Transverse colon (tissue), 4 donors: Measurements from ENCODE around the gene RBM38. TPM values are rescaled to one million over a fixed set of nuclear protein-coding genes. Genes with fewer than 3 reads are reported as not detected.

ENCODE experiments used
- DNase-seq: peaks from one replicate; pipeline ENCODE4 v3.0.0-alpha.2; 2019
- H3K27ac ChIP-seq, 4 donors: fragments of 200-600 bp; sonication (generic); 2 replicates each; pipeline ENCODE4 v1.5.1; 2016 to 2018; ENCODE audit warnings: inconsistent platforms in 4 of 4
- H3K27me3 ChIP-seq: fragments of 200-600 bp; sonication (generic); 2 replicates; pipeline ENCODE4 v1.5.1; 2017; ENCODE audit warnings: inconsistent platforms
- H3K36me3 ChIP-seq, 4 donors: fragments of 200-600 bp; sonication (generic); 2 replicates each; pipeline ENCODE4 v1.5.1; 2017 to 2019; ENCODE audit warnings: inconsistent platforms in 4 of 4
- H3K4me1 ChIP-seq, 4 donors: fragments of 200-600 bp; sonication (generic); 2 replicates each; pipeline ENCODE4 v1.5.1; 2017 to 2020; ENCODE audit warnings: inconsistent platforms in 4 of 4
- H3K4me3 ChIP-seq, 4 donors: fragments of 200-600 bp; sonication (generic); 1 replicate in 1 of 4; 2 replicates in 3 of 4; pipeline versions ENCODE4 v1.5.1 to v1.6.1; 2017 to 2019; ENCODE audit warnings: inconsistent platforms in 4 of 4
- H3K9me3 ChIP-seq, 2 donors: fragments of 200-600 bp; sonication (generic); 2 replicates each; pipeline ENCODE4 v1.5.1; 2017 to 2019; ENCODE audit warnings: inconsistent platforms in 2 of 2
- CTCF ChIP-seq, 5 experiments: fragments of 200-600 bp in 3 of 5; fragments of 450-650 bp in 2 of 5; sonication (generic) in 3 of 5; IDR thresholded peaks; 1 replicate in 2 of 5; 2 replicates in 3 of 5; pipeline ENCODE4 v1.5.1; 2016 to 2017; ENCODE audit warnings: antibody characterized with exemption in 5 of 5, inconsistent platforms in 3 of 5, mild to moderate bottlenecking in 2 of 5, moderate library complexity in 1 of 5
- EP300 ChIP-seq: sonication (generic); formaldehyde crosslinking; IDR thresholded peaks from one replicate; pipeline ENCODE4 v1.6.1; 2017; ENCODE audit warnings: antibody characterized with exemption, low read depth
- POLR2A ChIP-seq: fragments of 450-650 bp; IDR thresholded peaks from one replicate; pipeline ENCODE4 v1.6.1; 2016; ENCODE audit warnings: antibody characterized with exemption, mild to moderate bottlenecking, moderate library complexity
- POLR2AphosphoS5 ChIP-seq, 3 donors: sonication (generic); formaldehyde crosslinking; IDR thresholded peaks; one replicate each; pipeline ENCODE4 v1.6.1; 2016; ENCODE audit warnings: antibody characterized with exemption in 3 of 3
- WGBS, 2 donors: methylation state at CpG; one replicate each; pipeline ENCODE4 v1.1.5; 2018; ENCODE audit warnings: low coverage in 1 of 2; 5-methylcytosine and 5-hydroxymethylcytosine counted together
- in situ Hi-C, 4 donors: fragments of 200-750 bp; cut with MboI; loops; one replicate each; pipeline versions ENCODE4 v1.15.0 to v1.15.1; 2017; ENCODE audit warnings: low sequenced_read_pairs in 3 of 4, low pct_ligation_motif_present in 1 of 4, low pct_unique_long_range_greater_than_20kb in 1 of 4
- intact Hi-C: fragments of 100-400 bp; cut with DNase I; formaldehyde crosslinking; loops from one replicate; pipeline ENCODE4 v1.15.1; 2023; ENCODE audit warnings: low total_unique reads
- total RNA-seq, 4 donors: library from RNA; depleted of rRNA; stranded (reverse); fragments of >200 nt; gene quantifications; one replicate each; pipeline ENCODE4 v1.1.0, GENCODE V29; 2016

The RBM38 gene
- total RNA-seq, 4 donors from 2014 or later: 26.5 to 37.4 (median 30.4) TPM

- Histone ChIP-seq H3K36me3 (peaks cover 0 to 4% (median 2%) of the 10 kb centered on the region in 4 donors), H3K9me3 (no peaks in the 10 kb centered on the region), H3K4me1 (peaks cover 5 to 46% (median 33%) of the 10 kb centered on the region in 4 donors), H3K4me3 (no peak overlapping the region), H3K27me3 (no peaks in the 10 kb centered on the region), H3K27ac (peak overlapping the region; percentile 16 to 83 (median 62))
- intact Hi-C loops (no loop called here), in situ Hi-C loops (loop anchor here (10.0 to 25.0 kb wide), 4 partner anchors 110 to 828 kb away; partner anchors contain the start of gene ZBP1 (in 1 of the 4))
- TF ChIP-seq CTCF (IDR thresholded peaks at IDR 0.05) (no peak), EP300 (no peak), POLR2A (no peak), POLR2AphosphoS5 (IDR thresholded peaks at IDR 0.05) (no peak)
- no peak for DNase-seq
- 62% methylated on average over 8 of the region's 8 CpGs; no CpG with 5 or more reads in 1 of the 2 donors for WGBS, 2 donors
Measured at GRCh38 chr20:57384486-57384885, 6.7 kb upstream of the RBM38 start.

GRCh38 chr20:57384953-57385761 lies 6.0 kb upstream of the RBM38 start:
- Histone ChIP-seq H3K4me3 (no peak overlapping the region), H3K27ac (peak overlapping the region; percentile 16 to 83 (median 62)), H3K4me1 (peaks cover 9 to 53% (median 39%) of the 10 kb centered on the region in 4 donors), H3K36me3 (peaks cover 0 to 4% (median 2%) of the 10 kb centered on the region in 4 donors), H3K27me3 (no peaks in the 10 kb centered on the region), H3K9me3 (no peaks in the 10 kb centered on the region)
- TF ChIP-seq POLR2AphosphoS5 (IDR thresholded peaks at IDR 0.05) (no peak), CTCF (IDR thresholded peaks at IDR 0.05) (no peak), POLR2A (no peak), EP300 (no peak)
- intact Hi-C loops (no loop called here), in situ Hi-C loops (loop anchor here (5.0 to 25.0 kb wide), 5 partner anchors 110 to 827 kb away; partner anchors contain the start of gene ZBP1 (in 1 of the 4))
- DNase-seq: no peak
- 77 to 88% methylated on average over 4 to 29 of the region's 29 CpGs for WGBS, 2 donors

- 60 to 95% methylated on average over 1 to 6 of the region's 6 CpGs for WGBS, 2 donors
Measured at GRCh38 chr20:57385940-57386339, 5.3 kb upstream of the RBM38 start.

More at GRCh38 chr20:57385940-57386339, 5.3 kb upstream of the RBM38 start:
- TF ChIP-seq POLR2A: no peak
- TF ChIP-seq EP300: no peak
- TF ChIP-seq POLR2AphosphoS5 (IDR thresholded peaks at IDR 0.05): no peak
- TF ChIP-seq CTCF (IDR thresholded peaks at IDR 0.05): no peak
- no peak overlapping the region for H3K4me3 ChIP-seq
- in situ Hi-C loops: loop anchor here (5.0 to 25.0 kb wide), 5 partner anchors 109 to 826 kb away; partner anchors contain the start of gene ZBP1 (in 1 of the 4)
- no peaks in the 10 kb centered on the region for H3K9me3 ChIP-seq
- H3K27me3 ChIP-seq: no peaks in the 10 kb centered on the region
- DNase-seq: no peak
- H3K4me1 ChIP-seq: peaks cover 15 to 61% (median 43%) of the 10 kb centered on the region in 4 donors
- peaks cover 0 to under 1% (median under 1%) of the 10 kb centered on the region in 4 donors for H3K36me3 ChIP-seq
- intact Hi-C loops: no loop called here
- no peak overlapping the region for H3K27ac ChIP-seq
